NCI-H187 (cell line): ENCODE measurements around the gene PALD1.

Experiments
- DNase-seq, 2 experiments: peaks; one replicate each; lab custom pipeline; 2025; lab: John Stamatoyannopoulos, UW

PALD1 gene

DNA sequence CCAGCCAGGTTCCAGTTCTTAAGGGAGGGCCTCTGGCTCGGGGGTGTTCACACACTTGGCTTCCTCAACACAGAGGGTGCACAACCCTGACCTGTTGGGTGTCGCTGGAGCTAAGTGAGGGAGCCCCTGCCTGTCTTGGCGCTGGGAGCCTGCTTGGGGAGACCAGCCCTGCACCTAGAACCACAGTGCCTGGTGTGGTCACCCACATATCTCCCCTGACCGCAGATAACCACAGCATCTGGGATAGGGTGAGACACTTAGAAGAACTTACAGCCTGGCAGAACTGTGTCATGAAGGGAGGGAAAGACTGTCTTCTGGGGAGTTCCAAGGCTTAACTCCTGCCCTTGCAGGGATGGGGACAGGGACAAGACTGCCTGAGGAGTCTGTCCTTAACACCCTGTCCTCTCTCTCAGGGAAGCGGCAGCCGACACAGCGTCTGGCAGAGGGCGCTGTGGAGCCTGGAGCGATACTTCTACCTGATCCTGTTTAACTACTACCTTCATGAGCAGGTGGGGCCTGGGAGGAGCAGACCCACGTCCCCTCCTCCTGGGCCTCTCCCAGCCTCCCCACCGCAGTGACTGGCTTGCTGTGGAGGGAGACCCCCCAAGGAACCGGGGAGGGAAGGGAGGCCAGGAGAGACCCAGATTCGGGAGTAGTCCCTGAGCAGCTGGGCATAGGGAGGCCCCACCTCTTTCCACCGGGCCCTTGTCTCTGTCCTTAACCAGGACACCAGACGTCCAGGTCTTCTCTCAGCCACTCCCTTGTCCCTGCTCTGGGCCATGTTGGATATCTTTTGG lies 59.0 kb downstream of the PALD1 start:
- DNase-seq = no peak

DNA sequence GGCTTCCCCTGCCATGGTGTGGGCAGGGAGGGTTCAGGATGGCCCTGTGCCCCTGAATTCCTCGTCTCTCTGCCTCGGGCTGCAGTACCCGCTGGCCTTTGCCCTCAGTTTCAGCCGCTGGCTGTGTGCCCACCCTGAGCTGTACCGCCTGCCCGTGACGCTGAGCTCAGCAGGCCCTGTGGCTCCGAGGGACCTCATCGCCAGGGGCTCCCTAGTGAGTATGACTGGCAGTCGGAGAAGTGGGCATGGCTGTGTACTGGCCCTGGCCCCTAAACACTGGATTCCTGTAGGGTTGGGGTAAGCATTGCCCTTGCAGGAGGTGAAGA lies 59.6 kb downstream of the PALD1 start:
- no peak for DNase-seq

DNA sequence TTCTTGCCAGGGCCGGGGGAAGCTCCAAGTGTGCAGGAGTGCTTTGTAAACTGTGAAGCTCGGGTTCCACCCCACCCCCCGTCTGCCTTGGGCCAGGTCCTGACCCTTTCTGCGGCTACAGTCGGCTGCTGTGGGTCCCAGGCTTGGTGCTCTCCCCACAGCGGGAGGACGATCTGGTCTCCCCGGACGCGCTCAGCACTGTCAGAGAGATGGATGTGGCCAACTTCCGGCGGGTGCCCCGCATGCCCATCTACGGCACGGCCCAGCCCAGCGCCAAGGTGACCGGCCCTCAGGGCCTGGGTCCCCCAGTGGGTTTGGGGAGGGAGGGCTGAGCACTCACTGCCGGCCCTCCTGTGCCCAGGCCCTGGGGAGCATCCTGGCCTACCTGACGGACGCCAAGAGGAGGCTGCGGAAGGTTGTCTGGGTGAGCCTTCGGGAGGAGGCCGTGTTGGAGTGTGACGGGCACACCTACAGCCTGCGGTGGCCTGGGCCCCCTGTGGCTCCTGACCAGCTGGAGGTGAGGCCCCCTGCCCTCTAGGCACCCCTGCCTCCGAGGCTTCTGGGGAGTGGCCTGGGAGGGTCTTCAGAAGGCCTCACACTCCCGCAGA lies 60.3 kb downstream of the PALD1 start:
- DNase-seq = no peak

GRCh38 chr10:70539471-70539870 lies 60.9 kb downstream of the PALD1 start:
- DNase-seq = no peak

- DNase-seq = no peak
Measured at GRCh38 chr10:70540089-70540788, 61.7 kb downstream of the PALD1 start.

- DNase-seq = no peak
Measured at GRCh38 chr10:70540789-70541360, 62.3 kb downstream of the PALD1 start.

- no peak for DNase-seq
Measured at GRCh38 chr10:70541736-70542564, 63.4 kb downstream of the PALD1 start.

DNA sequence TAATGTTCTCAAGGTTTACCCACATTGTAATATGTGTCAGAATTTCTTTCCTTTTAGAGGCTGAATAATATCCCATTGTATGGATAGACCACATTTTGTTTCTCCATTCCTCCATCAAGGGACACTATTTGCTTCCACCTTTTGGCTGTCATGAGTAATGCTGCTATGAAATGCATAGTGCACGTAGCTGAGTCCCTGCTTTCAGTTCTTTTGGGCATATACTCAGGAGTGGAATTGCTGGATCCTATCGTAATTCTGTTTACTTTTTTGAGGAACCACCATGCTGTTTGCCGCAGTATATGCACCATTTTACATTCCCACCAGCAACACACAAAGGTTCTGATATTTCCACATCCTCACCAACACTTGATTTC lies 64.0 kb downstream of the PALD1 start:
- no peak for DNase-seq

- DNase-seq = no peak
Measured at GRCh38 chr10:70543911-70544310, 65.3 kb downstream of the PALD1 start.

DNA sequence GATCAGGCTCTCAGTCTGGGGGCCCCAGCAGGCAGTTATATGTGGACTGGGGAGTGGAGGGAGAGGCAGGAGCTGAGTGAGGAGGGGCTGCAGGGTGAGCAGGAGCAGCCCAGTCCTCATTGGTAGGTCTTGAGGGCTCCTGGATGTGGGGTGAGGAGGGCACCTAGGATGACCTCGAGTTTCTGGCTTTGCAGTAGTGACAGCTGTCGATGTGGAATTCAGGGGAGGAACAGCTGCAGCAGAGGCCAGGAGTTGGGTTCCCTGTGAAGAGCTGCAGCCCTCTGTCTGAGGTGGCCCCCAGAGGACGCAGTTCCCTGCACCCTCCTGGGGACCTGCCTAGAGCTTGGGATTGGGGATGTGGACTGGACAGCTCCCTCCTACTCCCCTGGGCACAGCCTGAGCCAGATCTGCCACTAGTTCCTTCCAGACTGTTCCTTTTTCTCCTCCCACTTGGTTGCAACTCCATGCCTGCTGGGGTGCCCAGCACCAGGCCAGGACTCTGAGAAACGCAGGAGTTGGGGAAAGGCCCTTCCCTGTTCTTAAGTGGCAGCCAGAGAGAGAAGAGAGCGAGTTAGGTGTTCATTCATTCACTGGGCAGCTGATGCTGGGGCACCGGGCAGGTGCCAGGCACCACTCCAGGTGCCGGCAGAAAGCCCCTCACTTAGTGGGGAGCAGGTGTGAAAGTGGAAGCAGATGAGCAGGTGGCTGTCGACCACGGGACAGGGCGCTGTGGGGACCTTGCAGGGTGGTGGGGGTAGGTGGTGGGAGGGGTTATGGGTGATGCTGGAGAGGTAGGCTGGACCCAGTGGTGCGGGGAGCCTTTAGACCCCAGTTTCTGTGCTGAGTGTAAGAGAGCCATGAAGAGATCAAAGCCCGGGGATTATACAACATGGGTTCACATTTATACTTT lies 66.1 kb downstream of the PALD1 start:
- no peak for DNase-seq

DNA sequence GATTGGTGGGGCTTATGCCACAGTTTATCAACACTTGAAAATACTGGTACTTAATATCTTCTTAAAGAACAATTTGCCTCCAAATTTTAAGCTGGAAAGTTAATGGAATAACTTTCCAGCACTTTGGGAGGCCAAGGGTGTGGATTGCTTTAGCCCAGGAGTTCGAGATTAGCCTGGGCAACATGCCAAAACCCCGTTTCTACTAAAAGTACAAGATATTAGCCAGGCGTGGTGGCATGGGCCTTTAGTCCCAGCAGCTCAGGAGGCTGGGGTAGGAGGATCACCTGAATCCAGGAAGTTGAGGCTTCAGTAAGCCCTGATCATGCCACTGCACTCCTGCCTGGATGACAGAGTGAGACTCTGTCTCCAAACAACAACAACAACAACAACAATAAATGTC lies 68.0 kb downstream of the PALD1 start:
- DNase-seq = no peak

DNA sequence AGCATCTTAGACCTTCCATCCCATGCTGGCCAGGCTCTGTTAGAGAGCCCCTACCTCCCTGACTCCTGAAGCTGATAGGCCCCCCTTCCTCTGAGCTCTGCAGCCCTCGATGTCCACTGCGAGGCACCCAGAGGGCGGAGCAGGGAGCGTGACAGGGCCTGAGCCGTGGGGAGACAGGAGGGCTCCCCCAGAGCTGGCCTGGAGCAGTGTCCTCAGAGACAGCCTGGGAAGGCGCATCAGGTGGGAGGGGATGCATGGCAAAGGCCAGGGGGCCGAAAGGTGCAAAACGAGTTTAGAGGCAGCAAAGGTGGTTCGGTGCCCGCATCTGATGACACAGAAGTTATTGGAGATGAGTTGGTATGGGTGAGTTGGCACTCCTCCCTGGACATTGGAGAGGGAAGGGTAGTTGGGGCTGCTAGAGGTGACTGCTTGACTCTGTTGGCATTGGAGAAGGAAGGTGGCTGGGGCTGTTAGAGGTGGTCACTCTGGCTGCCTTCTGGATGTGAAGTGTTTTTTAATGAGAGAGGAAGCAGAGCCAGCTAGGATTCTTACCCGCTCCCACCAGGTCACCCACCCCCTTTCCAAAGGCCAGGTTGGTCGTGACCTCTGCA lies 70.9 kb downstream of the PALD1 start:
- DNase-seq = no peak

- peak in 1 of 2 experiments; percentile 19 for DNase-seq
Measured at GRCh38 chr10:70549962-70550458, 71.4 kb downstream of the PALD1 start.

GRCh38 chr10:70550459-70550858 lies 71.9 kb downstream of the PALD1 start:
- no peak for DNase-seq

GRCh38 chr10:70551466-70551865 lies 72.9 kb downstream of the PALD1 start:
- DNase-seq = no peak

- DNase-seq = no peak
Measured at GRCh38 chr10:70551971-70552422, 73.4 kb downstream of the PALD1 start.

DNA sequence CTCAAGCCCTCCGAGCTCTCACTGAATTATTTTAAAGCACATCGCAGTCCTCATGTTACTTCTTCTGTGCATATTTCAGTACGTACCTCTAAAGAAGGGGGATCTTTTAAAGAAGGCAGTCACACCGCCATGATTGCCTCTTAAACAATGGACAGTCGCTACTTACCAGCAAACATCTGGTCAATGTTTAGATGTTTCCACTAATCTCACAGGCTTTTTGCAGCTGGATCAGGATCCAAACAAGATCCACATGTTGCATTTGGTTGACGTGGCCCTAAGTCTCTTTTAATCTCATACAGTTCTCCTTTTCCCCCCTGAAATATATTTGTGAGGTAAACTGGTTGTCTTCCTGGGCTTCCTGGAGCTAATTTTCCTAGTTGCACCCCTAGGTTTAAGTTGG lies 74.0 kb downstream of the PALD1 start:
- no peak for DNase-seq

- DNase-seq = no peak
Measured at GRCh38 chr10:70555371-70555770, 76.8 kb downstream of the PALD1 start.

DNA sequence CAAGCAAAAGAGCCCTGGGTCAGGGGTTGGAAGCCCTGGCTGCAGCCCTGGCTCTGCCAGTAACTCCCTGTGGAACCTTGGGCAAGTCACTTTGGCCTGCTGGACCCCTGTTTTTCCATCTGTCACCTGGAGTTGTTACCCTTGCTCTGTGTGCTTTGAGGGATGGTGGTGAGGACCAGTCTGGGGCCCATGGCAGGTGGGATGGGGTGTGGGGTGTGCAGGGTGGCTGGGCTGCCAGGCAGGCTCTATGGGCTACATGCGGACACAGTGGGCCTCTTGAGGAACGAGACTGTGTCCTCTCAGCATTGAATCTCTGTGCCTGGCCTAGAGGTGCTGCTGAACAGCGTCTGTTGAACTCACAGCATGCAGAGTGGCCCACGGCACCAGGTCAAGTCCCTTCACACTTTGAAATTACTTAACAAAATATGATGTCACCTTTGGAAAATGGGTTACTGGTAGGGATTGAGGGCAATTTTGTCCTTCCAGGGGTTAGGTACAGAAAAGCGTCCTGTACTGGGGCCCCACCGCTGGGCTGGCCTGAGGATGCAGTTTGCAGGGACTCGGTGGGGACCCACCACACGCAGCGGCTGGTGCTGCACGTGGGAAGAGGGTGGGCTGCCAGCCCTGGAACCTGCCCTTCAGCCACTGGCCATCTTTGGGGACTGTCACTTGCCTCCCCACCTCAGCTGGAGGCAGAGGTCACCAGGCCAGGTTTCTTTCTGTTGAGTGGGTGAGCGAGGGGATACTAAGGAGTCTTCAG lies 78.7 kb downstream of the PALD1 start:
- DNase-seq = no peak

- no peak for DNase-seq
Measured at GRCh38 chr10:70557876-70558275, 79.3 kb downstream of the PALD1 start.
